Activated naive CD4-positive, alpha-beta T cell treated with anti-CD3 and anti-CD28 coated beads, Interleukin-2, amount 10 ng/mL, durations not matched to agents 7 days and 5 days (primary cell): Measurements from ENCODE around the gene USH1C.

Experiments
- CTCF ChIA-PET: fragments of 350-600 bp; sonication (Branson Sonifier 250); formaldehyde crosslinking; loops from one replicate; lab custom pipeline; 2021; ENCODE audit warnings: antibody characterized with exemption; lab: Charles Lee
- DNase-seq: peaks from one replicate; pipeline ENCODE4 v3.0.0-alpha.2; 2020
- H3K27ac Mint-ChIP-seq: one replicate; pipeline ENCODE4 v1.8.0; 2021; ENCODE audit warnings: mild to moderate bottlenecking, moderate library complexity, mixed read lengths
- H3K27me3 Mint-ChIP-seq: one replicate; pipeline ENCODE4 v1.8.0; 2021; ENCODE audit warnings: mild to moderate bottlenecking, mixed read lengths
- H3K36me3 Mint-ChIP-seq: one replicate; pipeline ENCODE4 v1.8.0; 2021; ENCODE audit warnings: mixed read lengths
- H3K4me1 Mint-ChIP-seq: one replicate; pipeline ENCODE4 v1.8.0; 2021; ENCODE audit warnings: mixed read lengths
- H3K4me3 Mint-ChIP-seq: one replicate; pipeline ENCODE4 v1.8.0; 2021; ENCODE audit warnings: mild to moderate bottlenecking, moderate library complexity, mixed read lengths
- H3K9me3 Mint-ChIP-seq: one replicate; pipeline ENCODE4 v1.8.0; 2021; ENCODE audit warnings: mixed read lengths

Gene USH1C

DNA sequence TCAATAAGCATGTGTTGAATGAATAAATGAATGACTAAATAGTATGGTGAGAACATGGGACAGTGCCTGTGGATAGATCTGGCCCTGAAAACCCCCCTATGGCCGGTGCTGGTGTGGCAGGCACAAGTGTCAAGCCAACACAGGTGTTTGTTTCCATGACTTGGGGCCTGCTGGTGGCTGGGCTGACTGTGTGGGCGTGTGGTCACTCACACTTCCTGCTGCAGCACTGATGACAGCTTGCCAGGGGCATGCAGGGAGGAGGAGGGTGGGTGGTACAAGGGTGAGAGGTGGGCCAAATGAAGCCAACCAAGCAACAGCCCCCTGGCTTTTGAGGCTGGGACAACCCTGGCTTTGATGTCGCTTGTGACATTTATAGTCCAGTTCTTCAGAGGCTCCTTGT lies 37.3 kb downstream of the USH1C start:
- Mint-ChIP-seq H3K27ac (no peak overlapping the region), H3K9me3 (no peaks in the 10 kb centered on the region), H3K4me3 (no peak overlapping the region), H3K36me3 (no peaks in the 10 kb centered on the region), H3K4me1 (no peaks in the 10 kb centered on the region), H3K27me3 (peaks cover 42% of the 10 kb centered on the region)
- DNase-seq: no peak
- CTCF ChIA-PET: interaction anchor here (0.9 to 8.1 kb wide), 6 partner anchors 22 to 125 kb away, joined by 3 to 143 read pairs (median 10); partner anchors contain the start of gene KCNJ11

DNA sequence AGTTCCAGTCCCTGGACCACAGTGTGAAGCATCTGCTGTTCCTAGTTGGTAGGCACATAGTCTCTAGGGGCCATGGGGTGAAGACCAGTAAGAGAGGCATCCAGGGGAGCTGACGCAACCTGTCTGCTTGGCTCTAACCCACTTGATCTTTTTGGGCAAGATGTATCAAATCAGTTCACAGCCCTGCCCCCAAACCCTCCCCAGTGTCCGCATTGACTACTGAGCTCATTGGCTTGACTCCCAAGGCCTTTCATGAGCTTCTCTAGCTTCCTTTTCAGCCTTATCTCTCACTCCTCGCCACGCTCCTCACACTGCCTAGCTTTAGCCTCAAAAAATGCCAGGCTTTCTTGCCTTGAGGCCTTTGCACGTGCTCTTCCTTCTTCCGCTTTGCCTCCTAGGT lies 37.9 kb downstream of the USH1C start:
- DNase-seq: no peak
- no peaks in the 10 kb centered on the region for H3K36me3 Mint-ChIP-seq
- H3K27ac Mint-ChIP-seq: no peak overlapping the region
- H3K9me3 Mint-ChIP-seq: no peaks in the 10 kb centered on the region
- no peak overlapping the region for H3K4me3 Mint-ChIP-seq
- peaks cover 38% of the 10 kb centered on the region for H3K27me3 Mint-ChIP-seq
- CTCF ChIA-PET: interaction anchor here (0.5 to 8.1 kb wide), 7 partner anchors 22 to 174 kb away, joined by 3 to 143 read pairs (median 6); partner anchors contain the start of gene KCNJ11
- H3K4me1 Mint-ChIP-seq: no peaks in the 10 kb centered on the region

DNA sequence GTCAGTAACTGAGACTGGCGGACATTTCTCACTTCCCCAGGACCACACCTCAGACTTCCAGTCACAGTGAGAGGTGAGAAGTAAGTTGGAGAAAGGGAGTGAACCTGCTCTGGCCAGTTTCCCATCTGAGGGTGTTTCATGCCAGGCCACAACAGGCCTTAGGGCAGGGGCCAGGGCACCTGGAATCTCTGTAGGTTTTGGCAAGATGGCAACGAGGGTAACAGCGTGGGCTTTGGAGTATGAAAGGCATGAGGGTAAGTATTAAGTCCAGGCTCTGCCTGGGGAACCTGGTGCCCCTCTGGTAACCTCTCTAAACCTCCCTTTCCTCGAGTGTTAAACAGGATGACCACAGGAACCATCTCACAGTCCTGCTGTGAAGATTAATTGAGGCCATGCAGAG lies 39.1 kb downstream of the USH1C start:
- Mint-ChIP-seq H3K4me1 (no peaks in the 10 kb centered on the region), H3K36me3 (no peaks in the 10 kb centered on the region), H3K4me3 (no peak overlapping the region), H3K9me3 (no peaks in the 10 kb centered on the region), H3K27ac (no peak overlapping the region), H3K27me3 (peaks cover 39% of the 10 kb centered on the region)
- no peak for DNase-seq
- CTCF ChIA-PET: interaction anchor here (0.8 to 8.1 kb wide), 9 partner anchors 14 to 275 kb away, joined by 3 to 143 read pairs (median 6); partner anchors contain the start of gene KCNJ11

DNA sequence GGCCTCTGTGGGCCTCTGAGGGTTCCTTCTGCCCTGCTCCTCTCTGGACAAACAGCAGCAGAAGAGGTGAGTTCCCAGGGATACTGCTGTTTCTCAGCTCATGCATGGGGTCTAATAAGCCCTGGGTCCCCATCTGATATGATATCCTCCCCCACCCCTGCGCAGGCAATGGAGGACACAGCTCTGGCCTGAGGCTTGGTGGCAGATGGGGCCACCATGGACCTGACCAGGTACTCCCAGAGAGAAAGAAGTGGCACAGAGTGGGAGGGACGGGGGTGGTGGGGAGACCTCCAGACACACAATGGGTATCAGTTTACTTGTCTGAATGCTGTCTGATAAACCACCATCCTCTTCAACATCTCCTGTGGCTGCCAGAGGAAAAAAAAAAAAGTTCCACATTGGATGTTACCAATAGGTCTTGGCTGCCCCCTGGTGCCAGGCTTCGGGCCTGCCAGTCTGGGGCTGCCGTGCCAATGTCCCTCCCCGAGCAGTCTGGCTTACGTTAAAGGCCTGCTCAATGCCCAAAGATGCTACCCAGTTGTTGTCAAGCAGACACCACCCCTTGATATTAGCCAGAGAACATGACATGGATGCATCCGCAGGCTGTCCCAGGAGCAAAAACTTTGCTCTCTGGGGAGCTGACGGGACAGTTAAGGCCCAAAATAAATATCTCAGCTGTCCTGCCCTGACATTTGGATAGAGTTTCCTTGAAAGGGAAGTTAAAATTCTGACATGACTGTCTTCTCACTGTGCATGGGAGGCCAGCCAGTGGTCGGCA lies 39.7 kb downstream of the USH1C start:
- DNase-seq: peak; percentile 88
- Mint-ChIP-seq H3K27me3 (peaks cover 39% of the 10 kb centered on the region), H3K9me3 (no peaks in the 10 kb centered on the region), H3K4me1 (no peaks in the 10 kb centered on the region), H3K4me3 (no peak overlapping the region), H3K27ac (no peak overlapping the region), H3K36me3 (no peaks in the 10 kb centered on the region)
- CTCF ChIA-PET: interaction anchor here (0.6 to 8.1 kb wide), 12 partner anchors 13 to 275 kb away, joined by 3 to 143 read pairs (median 5); partner anchors contain the start of genes ABCC8 and KCNJ11

DNA sequence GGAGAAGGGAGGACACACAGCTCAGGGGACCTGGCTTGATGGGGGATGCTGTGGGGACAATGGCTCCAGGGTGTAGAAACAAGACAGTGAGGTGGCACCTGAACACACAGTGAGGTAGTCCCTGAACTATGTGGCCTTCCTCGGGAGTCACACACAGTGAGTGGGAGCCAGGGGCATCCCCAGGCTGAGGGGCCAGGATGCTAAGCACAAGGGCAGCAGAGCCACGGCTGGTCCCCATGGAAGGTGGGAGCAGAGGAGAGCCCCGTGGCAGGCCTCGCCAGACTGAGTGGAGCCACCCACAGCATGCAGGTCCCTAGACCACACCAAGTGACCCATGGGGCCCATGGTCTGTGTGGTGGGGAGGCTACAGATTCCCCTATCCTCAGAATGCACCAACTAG lies 41.6 kb downstream of the USH1C start:
- CTCF ChIA-PET: interaction anchor here (0.7 to 8.1 kb wide), 5 partner anchors 26 to 273 kb away, joined by 4 to 143 read pairs (median 26); partner anchors contain the start of gene KCNJ11
- Mint-ChIP-seq H3K4me3 (no peak overlapping the region), H3K4me1 (no peaks in the 10 kb centered on the region), H3K27ac (no peak overlapping the region), H3K36me3 (no peaks in the 10 kb centered on the region), H3K9me3 (no peaks in the 10 kb centered on the region), H3K27me3 (peaks cover 37% of the 10 kb centered on the region)
- no peak for DNase-seq

DNA sequence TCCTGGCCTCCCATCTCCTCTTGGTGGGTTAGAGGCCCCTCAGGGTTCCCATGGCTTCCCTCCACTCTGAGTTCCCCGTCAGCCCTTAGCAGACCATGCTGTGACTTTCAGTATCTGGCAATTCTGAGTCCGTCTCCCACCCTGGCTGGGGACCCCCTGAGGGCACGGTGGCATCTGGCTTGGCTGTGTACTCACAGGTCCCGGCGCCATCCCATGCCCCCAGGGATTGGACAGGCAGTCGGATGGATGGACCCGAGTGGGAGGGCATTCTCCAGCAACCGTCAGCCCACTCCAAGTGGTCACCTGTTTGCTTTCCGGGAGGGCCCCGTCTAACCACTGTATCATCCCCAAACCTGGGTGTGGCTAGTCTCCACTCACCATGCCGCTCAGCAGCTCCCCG lies 43.5 kb downstream of the USH1C start:
- Mint-ChIP-seq H3K27me3 (peaks cover 38% of the 10 kb centered on the region), H3K9me3 (no peaks in the 10 kb centered on the region), H3K4me3 (no peak overlapping the region), H3K4me1 (no peaks in the 10 kb centered on the region), H3K36me3 (no peaks in the 10 kb centered on the region), H3K27ac (no peak overlapping the region)
- CTCF ChIA-PET: no interaction called here
- no peak for DNase-seq

DNA sequence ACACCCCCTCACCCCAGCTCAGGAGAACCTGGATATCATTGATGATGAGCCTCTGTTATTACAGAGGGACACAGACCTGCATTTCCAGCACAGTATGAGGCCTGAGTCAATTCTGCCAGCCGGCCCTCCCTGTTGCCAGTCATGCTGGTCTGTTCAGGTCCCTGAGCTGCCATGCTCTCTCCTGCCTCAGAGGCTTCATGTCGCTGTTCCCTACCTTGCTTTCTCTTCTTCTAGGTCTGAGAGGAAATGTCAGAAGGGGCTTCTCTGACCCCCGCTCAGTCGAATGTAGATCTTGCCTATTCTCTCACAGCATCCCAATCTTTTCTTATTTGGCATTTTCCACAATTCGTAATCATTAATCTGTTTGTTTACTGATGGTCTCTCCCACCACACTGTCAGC lies 45.7 kb downstream of the USH1C start:
- Mint-ChIP-seq H3K27ac (no peak overlapping the region), H3K27me3 (peaks cover 34% of the 10 kb centered on the region), H3K4me3 (no peak overlapping the region), H3K9me3 (no peaks in the 10 kb centered on the region), H3K36me3 (no peaks in the 10 kb centered on the region), H3K4me1 (no peaks in the 10 kb centered on the region)
- no peak for DNase-seq
- CTCF ChIA-PET: interaction anchor here (1.4 to 1.5 kb wide), 2 partner anchors 9 to 114 kb away, joined by 4 to 11 read pairs; no protein-coding TSS in a partner anchor

DNA sequence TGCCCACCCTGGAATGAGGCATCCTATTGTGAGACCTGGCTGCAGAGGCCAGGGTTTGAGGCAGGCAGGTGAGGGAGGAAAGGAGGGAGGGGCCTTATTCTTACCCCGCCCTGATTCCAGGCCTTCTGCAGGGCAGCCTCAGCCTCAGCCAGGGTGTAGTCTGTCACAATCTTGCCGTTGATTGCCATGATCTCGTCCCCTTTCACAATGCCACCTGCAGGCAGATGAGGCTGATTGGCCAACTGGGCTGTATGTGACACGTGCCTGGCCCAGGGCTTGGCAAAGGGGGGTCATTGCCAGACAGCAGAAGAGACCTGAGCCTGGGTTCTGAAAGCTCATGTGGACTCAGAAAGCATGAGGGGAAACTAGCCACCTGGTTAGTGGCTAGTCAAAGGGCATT lies 46.2 kb downstream of the USH1C start:
- no peak for DNase-seq
- H3K27me3 Mint-ChIP-seq: peaks cover 37% of the 10 kb centered on the region
- no peaks in the 10 kb centered on the region for H3K4me1 Mint-ChIP-seq
- no peak overlapping the region for H3K4me3 Mint-ChIP-seq
- no peak overlapping the region for H3K27ac Mint-ChIP-seq
- H3K36me3 Mint-ChIP-seq: no peaks in the 10 kb centered on the region
- CTCF ChIA-PET: interaction anchor here (1.5 kb wide), 1 partner anchor 10 kb away, joined by 4 read pairs; no protein-coding TSS in a partner anchor
- H3K9me3 Mint-ChIP-seq: no peaks in the 10 kb centered on the region

DNA sequence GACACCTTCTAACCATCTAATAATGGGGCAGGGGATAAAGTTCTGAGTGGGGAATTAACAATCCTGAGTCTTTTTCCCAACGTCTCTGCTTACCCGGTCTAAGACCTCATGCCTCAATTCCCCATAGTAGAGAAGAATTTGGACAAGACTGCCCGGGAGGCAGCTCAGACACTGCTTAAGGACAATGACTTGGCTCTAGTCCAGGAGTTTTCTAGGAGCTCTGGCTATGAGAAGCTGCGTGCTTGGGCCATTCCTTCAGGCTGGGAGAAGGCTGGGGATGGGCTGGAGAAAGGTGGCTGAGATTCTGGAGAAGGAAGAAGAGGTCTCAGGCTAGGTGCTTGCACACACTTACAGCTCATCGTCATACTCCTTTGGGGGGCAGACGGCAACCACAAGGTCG lies 47.8 kb downstream of the USH1C start:
- no peaks in the 10 kb centered on the region for H3K4me1 Mint-ChIP-seq
- CTCF ChIA-PET: interaction anchor here (0.6 to 2.1 kb wide), 2 partner anchors 59 to 112 kb away, joined by 3 to 7 read pairs; no protein-coding TSS in a partner anchor
- no peak for DNase-seq
- no peak overlapping the region for H3K4me3 Mint-ChIP-seq
- no peaks in the 10 kb centered on the region for H3K9me3 Mint-ChIP-seq
- H3K27ac Mint-ChIP-seq: no peak overlapping the region
- no peaks in the 10 kb centered on the region for H3K36me3 Mint-ChIP-seq
- peaks cover 40% of the 10 kb centered on the region for H3K27me3 Mint-ChIP-seq

DNA sequence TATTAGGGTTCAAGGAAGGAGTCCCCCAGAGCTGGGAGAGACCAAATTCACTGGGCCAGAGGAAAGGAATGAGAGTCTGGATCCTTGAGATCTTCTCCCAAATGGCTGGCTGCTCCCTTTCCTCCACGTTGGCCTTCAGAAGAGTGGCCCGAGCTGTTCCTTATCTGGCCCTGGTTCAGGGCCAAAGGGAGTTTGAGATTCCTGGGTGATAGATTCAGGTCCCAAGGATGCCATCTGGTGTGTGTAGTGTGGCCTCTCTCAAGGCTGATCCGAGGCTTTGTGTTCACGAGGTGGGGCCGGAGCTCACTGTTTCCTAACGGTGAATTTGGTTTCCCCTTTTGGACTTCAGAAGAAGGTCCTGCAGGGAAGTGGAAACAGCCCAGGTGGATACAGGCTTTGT lies 50.2 kb downstream of the USH1C start:
- Mint-ChIP-seq H3K27me3 (peaks cover 38% of the 10 kb centered on the region), H3K9me3 (no peaks in the 10 kb centered on the region), H3K27ac (no peak overlapping the region), H3K4me1 (no peaks in the 10 kb centered on the region), H3K36me3 (no peaks in the 10 kb centered on the region), H3K4me3 (no peak overlapping the region)
- no peak for DNase-seq
- CTCF ChIA-PET: interaction anchor here (0.8 to 1.3 kb wide), 2 partner anchors 34 to 106 kb away, joined by 3 read pairs; partner anchors contain the start of gene KCNJ11

DNA sequence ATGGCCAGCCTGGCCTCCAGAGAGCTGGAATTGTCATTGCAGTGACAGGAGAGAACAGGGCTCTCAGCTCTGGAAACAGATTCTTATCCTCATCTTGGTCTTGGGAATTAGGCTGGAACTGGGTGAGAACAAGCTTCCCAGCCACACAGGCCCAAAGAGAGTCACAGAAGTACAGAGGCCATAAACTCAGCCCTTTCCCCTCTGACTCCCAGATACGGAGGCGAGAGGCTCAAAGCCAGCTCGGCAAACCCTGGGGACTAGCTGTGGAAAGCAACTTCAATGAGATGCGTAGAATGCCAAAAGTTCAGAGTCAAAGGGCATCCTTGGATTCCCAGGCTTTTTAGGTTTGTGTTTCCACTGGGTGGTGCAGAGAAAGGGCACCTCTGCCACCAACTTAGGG lies 53.3 kb downstream of the USH1C start:
- Mint-ChIP-seq H3K27me3 (peaks cover 32% of the 10 kb centered on the region), H3K4me1 (no peaks in the 10 kb centered on the region), H3K36me3 (no peaks in the 10 kb centered on the region), H3K4me3 (no peak overlapping the region), H3K27ac (no peak overlapping the region), H3K9me3 (no peaks in the 10 kb centered on the region)
- CTCF ChIA-PET: interaction anchor here (1.6 kb wide), 1 partner anchor 104 kb away, joined by 4 read pairs; no protein-coding TSS in a partner anchor
- DNase-seq: no peak

DNA sequence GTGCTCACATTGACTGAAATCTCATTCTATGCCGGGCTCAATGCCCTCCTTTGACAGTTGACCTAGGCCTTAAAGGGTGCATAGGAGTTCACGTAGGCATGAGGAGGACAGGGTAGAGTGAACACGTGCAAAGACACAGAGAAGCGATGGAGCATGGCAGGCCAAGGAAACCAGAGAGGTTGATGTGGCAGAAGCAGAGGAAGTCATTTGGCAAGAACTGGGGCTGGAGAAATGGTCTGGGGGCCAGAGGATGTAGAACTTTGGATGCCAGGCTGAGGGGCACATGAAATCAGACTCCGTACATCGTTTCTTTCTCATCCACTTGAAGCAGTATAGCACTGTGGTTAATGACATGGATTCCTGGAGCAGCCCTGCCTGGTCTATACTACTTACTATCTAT lies 54.0 kb downstream of the USH1C start:
- no peaks in the 10 kb centered on the region for H3K9me3 Mint-ChIP-seq
- H3K27ac Mint-ChIP-seq: no peak overlapping the region
- peaks cover 35% of the 10 kb centered on the region for H3K27me3 Mint-ChIP-seq
- H3K4me3 Mint-ChIP-seq: no peak overlapping the region
- no peaks in the 10 kb centered on the region for H3K4me1 Mint-ChIP-seq
- CTCF ChIA-PET: interaction anchor here (0.9 kb wide), 1 partner anchor 101 kb away, joined by 3 read pairs; no protein-coding TSS in a partner anchor
- DNase-seq: no peak
- no peaks in the 10 kb centered on the region for H3K36me3 Mint-ChIP-seq

DNA sequence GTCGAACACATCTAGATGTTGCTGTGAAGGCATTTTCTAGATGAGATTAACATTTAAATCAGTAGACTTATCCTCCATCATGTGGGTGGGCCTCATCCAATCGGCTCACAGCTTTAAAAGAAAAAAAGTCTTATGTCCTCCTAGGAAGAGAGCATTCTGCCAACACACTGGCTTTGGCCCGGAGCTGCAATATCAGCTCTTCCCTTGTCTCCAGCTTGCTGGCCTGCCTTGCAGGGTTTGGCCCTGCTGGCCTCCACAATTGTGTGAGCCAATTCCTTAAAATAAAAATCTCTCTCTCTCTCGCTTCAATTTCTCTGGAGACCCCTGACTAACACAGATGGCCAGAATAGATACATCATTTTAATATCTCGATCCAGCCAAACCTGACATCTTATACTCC lies 54.5 kb downstream of the USH1C start:
- H3K27ac Mint-ChIP-seq: no peak overlapping the region
- DNase-seq: no peak
- H3K4me3 Mint-ChIP-seq: no peak overlapping the region
- no peaks in the 10 kb centered on the region for H3K9me3 Mint-ChIP-seq
- CTCF ChIA-PET: interaction anchor here (0.9 kb wide), 1 partner anchor 100 kb away, joined by 3 read pairs; no protein-coding TSS in a partner anchor
- no peaks in the 10 kb centered on the region for H3K4me1 Mint-ChIP-seq
- no peaks in the 10 kb centered on the region for H3K36me3 Mint-ChIP-seq
- peaks cover 35% of the 10 kb centered on the region for H3K27me3 Mint-ChIP-seq

DNA sequence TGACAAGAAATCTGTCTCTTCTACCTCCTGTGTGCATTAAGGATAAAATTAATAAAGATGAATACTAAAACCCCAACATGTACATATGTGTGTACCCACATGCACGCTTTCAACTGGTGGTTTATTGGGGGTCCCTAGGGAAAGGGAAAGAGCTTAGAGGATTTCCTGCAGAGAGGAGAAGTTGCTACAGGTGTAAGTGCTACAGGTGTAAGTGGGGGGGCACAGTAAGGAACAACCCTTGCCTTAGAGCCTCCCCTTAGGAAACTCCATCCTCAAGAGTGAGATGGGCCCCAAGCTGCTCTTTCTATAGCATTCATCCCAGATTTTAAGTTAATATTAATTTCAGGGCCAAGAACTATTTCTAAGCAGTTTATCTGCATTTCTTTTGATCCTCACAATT lies 55.7 kb downstream of the USH1C start:
- no peak for DNase-seq
- Mint-ChIP-seq H3K27me3 (peaks cover 38% of the 10 kb centered on the region), H3K36me3 (no peaks in the 10 kb centered on the region), H3K4me3 (no peak overlapping the region), H3K9me3 (peaks cover 2% of the 10 kb centered on the region), H3K27ac (no peak overlapping the region), H3K4me1 (no peaks in the 10 kb centered on the region)
- CTCF ChIA-PET: interaction anchor here (1.1 kb wide), 1 partner anchor 105 kb away, joined by 3 read pairs; no protein-coding TSS in a partner anchor
